Stimulated activated CD8-positive, alpha-beta memory T cell treated with anti-CD3 and anti-CD28 coated beads, Interleukin-2, amount 100 ng/mL, for 48 hours (primary cell): ENCODE results near the gene MAST4.

ENCODE experiments used
- DNase-seq, 2 donors: peaks; one replicate each; pipeline ENCODE4 v3.0.0-alpha.2; 2020; ENCODE audit warnings: low read depth in 2 of 2

MAST4 gene

DNA sequence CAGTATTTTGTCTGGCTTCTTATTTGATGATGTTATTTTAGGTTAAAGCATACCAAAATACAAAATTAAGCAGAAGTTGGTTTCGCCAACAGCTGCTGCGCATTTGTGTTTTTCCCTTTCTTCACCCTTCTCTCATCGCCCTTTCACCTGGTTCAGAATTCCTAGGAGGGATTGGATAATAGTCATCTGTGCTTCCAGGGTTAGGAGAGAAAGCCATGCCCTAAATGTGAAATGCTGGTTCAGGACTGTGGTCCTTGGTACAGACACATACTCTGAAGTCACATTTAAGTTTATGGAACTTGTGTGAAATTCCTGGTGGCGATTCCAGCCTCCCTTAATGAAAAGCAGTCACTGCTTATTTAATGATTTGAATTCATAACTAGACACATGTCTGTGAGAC is 7.7 kb downstream of the MAST4 start:
- no peak for DNase-seq

DNA sequence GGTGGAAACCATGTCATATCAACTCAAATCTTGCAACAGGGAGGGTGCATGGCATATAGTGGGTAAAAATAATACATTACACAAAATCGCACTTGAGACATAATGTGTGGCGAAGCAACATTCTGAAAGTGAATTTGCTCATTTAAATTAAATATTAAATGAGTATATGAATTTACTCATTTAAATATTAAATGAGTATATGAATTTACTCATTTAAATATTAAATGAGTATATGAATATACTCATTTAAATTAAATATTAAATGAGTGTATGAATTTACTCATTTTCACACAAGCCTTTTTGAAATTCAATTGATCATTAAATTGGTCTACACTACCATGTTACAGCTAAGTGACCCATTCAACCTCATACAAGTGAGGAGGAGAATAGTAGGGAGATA is 10.5 kb downstream of the MAST4 start:
- DNase-seq: no peak

DNA sequence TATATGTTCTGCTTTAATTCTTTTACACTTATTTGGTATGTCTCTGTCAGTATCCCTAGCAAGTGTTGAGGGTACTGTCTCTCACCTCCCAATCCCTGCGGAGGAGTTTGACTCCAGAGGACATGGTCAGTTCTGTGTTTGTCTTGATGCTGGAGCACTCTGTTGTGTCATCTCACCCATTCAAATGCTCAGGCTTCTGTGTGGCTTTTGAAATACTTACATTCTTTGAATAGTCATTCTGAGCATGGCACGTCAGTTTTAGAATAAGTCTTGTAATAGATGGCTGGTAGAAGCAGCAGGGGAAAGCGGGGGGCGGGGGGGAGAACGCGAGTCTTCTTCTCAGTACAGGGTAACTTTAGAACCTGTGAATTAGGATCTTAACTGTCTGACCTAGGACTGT is 12.3 kb downstream of the MAST4 start:
- DNase-seq: no peak

DNA sequence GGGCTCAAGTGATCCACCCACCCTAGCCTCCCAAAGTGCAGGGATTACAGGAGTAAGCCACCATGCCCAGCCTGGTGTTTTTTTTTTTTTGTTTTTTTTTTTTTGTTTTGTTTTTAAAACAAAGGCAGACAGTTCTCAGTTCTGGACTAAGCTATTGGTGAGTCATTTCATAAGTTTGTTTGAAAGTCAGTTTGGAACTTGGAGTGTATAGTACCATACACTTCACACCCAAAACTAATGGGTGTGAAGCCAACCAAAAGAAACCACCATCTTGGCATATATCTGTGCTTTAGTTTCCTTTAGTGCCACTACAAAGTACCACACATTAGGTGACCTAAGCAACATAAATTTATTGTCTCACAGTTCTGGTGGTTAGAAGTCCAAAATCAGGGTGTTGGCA is 13.4 kb downstream of the MAST4 start:
- DNase-seq: no peak

DNA sequence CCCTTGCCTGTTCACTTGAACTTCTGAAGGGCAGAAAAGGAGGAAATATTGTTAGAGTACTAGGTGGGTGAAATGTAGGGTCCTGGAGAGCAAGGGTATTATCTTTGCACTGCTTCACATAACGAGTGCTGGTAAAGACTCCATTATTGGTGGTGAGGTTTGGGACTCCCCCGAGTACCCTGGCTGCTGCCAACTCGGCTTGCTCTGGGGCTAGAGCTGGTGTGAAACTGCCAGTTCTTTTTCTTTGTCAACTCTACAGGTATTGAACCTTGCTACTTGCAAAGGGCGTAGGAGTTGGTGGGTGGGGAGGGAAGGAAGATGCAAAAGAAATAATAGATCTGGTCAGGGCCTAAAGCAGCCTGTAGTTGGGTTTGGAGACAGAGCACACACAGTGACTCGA is 16.0 kb downstream of the MAST4 start:
- DNase-seq: no peak

DNA sequence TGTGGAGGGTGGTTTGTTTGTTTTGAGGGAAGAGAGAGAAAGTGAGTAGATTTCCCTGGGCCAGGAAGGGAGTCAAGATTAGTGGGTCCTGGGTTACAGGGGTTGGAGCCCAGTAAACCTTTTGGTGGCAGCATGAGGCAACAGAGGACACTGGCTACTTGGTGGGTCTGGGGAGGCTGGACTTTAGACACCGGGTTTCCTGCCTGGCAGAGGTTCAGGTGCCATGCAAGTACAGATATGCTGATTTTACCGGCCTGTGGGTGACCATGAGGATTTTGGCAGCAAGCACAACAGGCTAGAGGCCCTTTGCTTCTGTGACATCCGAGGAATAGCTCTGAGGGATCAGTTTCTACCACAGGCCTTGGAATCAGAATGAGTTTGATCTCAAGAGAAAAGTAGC is 18.9 kb downstream of the MAST4 start:
- DNase-seq: no peak

DNA sequence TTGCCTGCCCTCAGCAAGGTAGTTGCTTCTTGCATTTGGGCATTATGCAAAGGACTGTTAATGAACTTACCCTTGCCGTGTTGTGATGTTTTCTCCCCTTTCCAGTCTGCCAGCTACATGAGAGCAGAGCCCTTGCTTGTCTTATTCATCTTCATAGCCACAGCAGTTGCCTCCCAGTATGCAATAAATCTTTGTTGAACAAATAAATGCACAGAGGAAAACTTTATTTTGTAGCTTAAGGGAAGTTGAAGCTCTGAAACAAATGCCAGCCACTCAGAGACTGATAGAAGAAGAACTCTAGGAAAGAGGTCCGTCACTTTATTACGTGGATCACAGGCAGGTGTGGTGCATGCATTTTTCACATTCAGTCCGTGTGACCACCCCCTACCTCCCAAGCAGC is 19.7 kb downstream of the MAST4 start:
- no peak for DNase-seq

DNA sequence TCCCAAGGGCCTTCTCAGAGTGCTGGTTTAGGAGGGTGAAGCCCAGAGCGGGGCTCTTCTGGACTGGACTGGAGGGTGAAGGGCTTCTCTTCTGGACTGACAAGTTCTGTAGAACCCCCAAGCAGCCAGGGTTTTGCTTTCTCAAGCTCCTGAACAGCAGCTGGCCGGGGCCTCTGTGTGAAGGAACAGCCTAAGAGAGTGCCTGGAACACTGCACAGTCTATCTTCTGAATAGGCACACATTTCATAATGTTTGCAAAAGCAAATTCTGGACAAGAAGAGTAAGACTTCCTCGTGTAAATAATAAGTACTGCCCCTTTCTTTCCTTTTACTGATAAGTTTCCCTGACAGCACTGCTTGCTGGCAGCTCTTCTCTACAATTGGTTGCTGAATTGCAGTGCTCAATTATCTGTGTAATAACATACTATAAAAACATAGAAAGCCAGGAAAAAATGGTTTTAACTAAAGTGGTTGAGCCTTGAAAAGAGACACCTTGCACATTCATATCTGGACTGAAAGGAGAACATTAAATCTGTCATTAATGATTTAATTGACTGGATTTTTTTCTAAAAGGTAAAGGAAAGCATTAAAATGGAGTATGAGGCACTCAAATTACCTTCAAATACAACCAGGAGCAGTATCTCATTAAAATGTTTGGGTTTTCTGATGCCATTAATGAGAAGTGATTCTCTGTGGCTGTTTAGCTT is 20.5 kb downstream of the MAST4 start:
- no peak for DNase-seq

DNA sequence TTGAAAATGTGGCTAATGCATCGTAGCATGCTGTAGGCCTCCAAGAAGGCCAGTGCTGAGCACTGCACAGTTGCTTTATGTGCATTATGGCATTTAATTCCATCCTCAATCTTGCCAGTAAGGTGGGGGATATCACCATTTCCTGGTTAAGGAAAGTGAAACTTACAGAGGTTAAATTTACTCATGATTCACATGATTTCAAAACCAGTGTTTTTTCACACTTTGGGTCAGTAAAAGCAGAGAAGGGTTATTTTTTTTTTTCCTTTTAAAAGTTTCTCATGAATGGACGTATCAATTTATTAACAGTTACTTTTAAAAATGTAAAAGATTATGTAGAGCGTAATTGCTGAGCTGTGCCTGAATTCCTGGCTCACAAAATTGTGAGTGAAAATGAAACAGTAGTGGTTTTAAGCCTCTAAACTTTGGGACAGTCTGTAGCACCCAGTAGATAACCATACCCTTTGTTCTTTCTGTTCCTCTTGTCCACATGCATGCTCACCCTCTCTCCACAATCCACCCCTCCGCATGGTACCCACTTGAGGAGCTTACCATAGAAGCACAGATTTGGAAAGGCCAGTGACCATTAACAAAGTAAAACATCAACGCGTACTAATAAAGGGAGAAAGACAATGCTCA is 21.2 kb downstream of the MAST4 start:
- no peak for DNase-seq

DNA sequence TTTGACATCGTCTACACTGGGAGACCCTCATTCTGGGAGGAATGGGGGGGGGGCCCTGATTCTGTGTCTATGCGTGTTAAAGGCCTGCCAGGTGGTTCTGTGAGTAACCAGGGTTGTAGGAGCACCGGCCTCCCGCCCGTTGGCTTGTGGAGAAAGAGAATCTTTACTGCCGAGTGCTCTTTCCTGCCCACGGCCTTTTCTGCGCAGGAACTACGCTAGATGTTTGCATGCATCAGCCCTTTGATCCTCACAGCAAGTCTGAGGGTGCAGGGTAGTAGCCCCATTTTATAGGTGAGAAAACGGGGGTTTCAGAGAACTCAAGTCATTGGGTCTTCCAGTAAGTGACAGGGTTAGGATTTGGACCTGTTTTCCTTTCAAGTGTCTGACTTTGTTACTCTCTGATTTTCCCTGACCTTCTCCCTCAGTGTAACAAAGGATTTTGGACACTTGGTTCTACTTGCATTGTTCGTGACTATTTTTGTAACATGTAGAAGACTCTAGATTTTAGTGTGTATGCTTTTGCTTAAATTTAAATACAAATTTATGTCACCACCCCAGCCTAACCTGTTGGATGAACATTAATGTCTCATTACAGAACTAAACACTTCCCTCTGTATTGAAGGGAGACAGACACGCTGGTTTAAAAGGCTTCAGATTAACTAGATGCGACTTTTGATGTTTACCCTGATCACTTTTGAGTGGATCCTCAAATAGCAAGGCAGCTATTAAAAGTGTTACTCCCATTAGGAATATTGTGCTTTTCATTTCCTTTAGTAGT is 22.0 kb downstream of the MAST4 start:
- DNase-seq: no peak

DNA sequence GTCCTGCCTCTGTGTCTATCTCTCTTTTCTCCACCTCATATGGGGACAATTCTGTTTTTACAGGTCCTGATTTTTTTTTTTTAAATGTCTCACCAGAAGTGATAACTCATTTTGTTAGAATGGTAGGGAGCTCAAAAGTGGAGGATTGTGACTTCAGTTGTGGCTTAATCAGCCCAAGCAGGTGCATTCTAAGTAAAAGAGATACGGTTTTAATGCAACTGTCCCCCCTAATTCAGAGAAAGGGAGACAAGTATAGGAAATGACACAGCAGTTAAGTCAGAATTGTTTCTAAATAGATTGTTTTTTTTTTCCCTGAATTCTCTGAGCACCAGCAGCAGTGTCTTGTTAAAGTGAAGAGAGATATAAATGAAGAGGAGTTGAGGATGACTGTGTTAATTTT is 24.5 kb downstream of the MAST4 start:
- DNase-seq: no peak

DNA sequence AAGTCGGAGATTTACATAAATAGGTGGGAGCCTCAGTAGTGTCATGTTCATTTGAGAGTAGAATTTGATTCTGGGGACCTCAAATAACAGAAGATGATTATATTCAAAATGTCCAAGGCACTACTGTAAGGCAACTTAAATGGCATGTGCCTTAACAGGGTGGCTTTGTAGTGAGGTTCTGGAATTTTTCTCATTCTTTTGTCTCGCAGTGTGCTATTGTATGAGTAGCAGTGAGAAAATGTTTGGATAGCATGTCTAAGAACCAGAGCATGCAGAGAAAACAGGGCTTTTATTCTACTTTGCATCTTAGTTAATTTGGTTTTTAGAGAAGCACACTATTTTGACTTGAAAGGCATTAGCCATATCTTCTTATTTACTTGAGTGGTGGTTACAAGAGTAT is 25.0 kb downstream of the MAST4 start:
- no peak for DNase-seq

DNA sequence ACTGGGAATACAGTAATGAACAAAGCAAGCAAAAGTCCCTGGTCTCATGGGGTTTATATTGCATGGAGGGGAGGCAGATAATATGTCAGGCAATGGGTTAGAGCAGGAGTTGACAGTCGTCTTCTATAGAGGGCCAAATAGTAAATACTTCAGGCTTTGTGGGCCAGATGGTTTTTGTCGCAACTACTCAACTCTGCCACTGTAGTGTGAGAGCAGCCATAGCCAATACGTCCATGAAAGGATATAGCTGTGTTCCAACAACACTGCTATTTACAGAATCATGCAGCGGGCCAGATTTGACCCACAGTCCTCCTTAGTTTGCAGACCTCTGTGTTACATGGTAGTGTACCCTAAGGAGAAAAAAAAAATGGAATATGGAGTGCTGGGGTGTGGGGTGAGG is 25.5 kb downstream of the MAST4 start:
- DNase-seq: no peak

DNA sequence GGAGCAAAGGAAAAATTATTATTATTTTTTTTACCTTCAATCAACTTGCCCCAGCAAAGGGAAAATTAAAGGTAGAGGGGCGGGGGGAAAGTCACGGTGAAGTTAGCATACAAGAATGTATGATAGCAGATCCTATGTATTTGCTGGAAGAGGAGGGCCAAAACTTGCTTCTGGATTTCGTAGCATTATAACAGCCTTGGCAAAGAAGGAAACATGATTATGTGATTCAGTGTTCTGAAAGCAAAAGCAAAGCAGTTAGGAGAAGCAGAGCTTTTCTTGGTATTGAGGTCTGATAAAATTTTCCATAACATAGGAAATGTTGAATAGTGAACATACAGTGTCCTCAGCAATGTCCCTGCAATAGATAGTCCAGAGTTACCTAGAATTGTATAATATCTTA is 32.4 kb downstream of the MAST4 start:
- DNase-seq: no peak

DNA sequence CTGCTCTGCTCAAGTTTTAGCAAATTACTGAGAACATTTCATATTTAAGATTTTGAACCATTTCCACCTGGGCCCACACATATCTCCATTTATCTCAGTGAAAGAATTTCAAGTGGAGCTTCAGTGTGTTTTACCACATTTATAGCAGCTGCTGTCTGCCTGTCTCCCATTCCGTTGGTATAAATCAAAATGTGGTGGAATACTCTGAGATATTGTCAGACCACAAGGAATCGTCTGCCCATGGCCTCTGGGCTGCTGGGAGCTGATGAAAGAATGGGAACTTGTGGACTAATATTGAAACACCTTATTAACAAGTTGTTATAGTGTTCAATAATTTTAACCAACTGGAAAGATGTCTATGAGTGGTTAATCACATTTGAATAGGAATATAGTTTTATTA is 33.3 kb downstream of the MAST4 start:
- DNase-seq: no peak

DNA sequence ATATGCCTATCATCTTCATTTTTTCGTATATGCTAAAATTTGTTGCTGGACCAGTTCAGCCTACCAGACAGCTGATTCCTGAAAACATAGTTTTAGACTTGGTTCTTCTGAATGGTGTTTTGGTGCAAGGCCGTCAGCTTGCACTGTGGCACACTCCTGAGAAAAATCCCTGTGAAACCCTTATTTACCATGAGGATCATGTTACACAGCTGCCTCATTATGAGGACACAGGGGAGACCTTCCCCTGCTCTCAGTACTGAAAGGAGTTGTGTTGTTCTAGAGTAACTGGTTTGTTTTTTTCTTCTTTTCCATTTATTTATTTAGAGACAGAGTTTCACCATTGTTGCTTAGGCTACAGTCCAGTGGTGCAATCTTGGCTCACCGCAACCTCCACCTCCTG is 37.6 kb downstream of the MAST4 start:
- DNase-seq: no peak

DNA sequence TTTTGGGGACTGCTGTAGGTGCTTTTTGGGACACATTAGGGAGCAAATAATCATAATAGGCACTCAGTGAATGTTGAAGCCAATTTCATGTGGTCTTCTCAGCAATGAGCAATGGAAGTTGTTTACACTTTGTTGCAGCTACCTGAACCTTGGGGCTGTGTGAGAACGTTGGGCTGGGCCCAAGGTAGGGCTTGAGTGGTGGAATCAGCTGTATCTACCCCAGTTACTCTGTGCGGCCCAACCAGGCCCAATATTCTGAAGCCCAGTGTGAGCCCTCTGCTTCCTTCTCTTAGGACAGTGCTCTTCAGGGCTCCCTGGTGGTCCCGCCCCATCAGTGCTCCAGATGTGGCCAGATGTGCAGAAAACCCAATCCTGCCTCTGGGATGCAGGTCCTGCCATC is 38.4 kb downstream of the MAST4 start:
- DNase-seq: no peak

DNA sequence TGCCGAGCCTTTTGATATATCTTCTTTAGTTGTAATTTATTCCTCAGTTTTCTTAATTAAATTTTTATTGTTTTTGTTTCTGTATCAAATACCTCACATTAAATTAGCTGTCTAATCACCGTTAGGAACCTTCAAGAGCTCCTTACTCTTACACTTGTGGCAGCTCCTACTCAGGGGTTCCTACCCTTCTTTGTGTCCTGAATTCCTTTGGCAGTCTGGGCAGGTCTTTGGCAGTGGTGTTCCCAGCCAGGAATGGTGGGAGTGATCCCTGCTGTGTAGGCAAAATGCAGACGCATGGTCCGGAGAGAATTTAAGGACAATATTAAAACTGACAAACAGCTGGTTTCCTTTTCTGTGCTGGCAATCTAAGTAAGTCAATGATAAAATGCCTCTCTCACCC is 41.8 kb downstream of the MAST4 start:
- DNase-seq: no peak

DNA sequence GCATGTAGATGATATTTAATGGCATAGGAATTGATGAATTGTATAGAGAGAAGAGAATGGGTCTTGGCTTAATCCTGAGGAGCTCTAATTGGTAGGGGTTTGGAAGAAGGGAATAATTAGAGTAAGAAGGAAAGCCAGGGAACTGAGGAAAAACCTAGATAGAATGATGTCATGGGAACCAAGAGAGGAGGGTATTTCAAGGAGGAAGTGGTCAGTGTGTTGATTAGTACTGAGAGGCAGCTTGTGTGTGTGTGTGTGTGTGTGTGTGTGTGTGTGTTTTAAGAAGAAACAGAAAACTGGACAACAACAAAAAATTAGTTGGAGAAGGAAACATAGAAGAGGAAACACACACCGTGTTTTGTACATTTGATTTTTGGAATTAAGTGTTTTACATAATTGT is 42.8 kb downstream of the MAST4 start:
- DNase-seq: no peak

DNA sequence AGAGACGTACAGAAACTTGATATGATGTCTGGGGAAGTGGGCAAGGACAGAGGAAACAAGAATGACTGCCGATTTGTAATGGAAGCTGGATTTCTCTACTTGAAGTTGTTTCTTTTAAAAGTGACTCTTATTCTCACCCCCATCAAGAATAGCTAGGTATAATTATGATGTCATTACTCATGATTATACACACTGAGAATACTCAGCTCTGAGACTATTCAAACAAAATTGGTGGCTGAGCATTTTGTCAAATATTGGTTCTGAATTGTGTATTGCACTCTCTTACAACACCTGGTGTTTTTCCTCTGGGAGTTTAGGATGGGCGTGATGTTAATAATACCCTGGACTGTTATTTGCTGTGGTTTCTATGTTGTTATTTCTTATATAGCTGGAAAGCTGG is 46.3 kb downstream of the MAST4 start:
- no peak for DNase-seq

DNA sequence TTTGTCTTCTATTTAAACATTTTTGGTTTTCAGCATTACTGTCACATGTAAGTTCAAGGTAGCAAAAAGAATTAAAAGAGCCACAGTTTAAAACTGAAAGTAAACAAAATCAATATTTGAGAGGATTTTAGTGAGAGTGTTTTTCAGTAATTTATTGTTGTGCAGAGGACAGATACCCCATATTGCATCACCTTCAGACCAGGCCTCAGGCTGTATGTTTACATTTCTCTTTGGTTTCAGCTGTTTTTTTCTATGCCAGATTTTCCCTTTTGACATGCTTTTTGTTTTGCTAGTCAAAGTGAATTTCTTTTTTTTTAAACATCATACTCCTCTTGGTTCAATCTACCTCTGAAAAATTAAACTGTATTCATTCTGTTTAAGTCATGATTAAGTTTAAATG is 47.2 kb downstream of the MAST4 start:
- no peak for DNase-seq

DNA sequence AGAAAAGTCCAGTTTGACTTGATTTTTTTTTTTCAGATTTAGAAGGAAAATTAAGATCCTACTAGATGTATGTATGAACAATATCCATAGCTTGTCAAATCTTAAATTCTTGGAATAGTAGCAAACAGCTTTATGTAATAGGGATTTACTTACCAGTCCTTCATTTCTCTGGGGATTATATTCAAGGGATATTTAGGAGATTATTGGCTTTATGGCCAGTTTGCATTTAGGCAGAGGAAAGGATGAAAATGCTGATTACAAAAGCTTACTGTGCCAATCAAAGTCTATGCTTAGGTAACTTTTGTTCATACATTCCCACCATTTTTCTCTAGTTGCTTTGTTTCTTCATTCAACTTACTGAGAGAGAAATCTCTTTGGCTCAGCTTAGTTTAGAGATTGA is 47.9 kb downstream of the MAST4 start:
- DNase-seq: no peak

DNA sequence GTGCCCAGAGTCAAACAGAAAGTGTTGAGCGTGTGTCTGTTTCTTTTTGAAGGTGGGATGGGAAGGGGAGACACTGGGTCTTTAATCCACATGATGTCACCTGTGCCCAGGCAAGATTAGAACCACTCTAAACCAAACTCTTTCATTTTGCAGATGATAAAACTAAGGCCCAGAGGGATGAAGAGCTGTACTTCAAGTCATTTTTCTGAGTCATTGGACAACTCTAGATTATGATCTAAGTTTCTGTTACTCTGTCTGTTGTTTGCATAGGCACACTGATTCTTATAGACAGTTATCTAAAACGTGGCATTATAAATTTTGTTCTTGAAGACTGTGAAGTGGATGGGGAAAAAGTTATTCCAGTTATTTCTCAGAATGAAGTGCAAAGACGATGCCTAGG is 48.8 kb downstream of the MAST4 start:
- DNase-seq: no peak
